GM12801 (cell line): Measurements from ENCODE around the gene RIPPLY1.

ENCODE experiments used
- CTCF ChIP-seq: IDR thresholded peaks from one replicate; pipeline ENCODE4 v1.5.1; 2011; ENCODE audit warnings: control low read depth; ENCODE audit not compliant: insufficient read length; ENCODE audit errors: extremely low read depth

Gene RIPPLY1

GRCh38 chrX:106899841-106900240 is 3.3 kb downstream of the RIPPLY1 start:
- no peak for TF ChIP-seq CTCF

GRCh38 chrX:106899276-106899675 is 3.9 kb downstream of the RIPPLY1 start:
- TF ChIP-seq CTCF = no peak

- TF ChIP-seq CTCF = no peak
Measured at GRCh38 chrX:106898462-106898861, 4.7 kb downstream of the RIPPLY1 start.

DNA sequence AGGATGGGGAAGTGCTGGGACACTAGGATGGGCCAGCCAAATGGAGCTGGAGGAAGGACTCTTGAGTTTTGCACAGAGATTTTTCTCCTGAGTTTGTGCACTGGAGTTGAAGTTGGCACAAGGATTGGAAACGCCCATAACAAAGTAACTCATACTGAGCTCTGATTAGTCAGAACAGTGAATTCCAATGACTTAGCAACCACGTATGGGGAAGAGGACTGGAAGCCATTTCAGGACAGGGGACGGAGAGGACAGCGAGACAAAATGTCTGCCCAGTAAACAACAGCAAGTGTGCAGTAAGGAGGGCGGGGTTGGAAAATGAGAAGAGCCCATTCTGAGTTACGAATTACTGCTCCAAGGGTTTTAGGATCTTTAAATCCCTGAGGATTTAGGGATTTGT is 5.9 kb downstream of the RIPPLY1 start:
- no peak for TF ChIP-seq CTCF

DNA sequence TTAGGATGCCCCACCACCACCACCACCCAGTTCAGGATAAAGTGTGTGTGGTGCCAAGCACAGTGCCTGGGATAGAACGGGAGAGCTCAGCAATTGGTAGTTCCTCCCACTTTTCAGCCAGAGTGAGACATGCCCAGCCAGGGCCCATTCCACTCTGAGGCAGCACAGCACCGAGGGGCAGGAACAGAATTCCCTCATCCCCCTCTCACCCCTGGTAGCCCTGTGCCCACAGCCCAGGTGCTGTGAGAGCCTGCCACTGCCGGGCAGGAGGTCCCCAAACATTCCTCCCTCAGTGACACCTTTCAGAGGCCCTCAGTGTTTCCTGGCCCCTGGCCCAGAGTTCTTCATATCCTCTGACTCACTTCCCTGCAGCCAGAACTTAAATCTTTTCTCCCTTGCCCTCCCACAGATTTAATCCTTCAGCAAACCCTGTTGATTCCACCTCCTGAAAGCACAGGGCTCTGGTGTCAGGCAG is 8.1 kb downstream of the RIPPLY1 start:
- TF ChIP-seq CTCF = no peak

DNA sequence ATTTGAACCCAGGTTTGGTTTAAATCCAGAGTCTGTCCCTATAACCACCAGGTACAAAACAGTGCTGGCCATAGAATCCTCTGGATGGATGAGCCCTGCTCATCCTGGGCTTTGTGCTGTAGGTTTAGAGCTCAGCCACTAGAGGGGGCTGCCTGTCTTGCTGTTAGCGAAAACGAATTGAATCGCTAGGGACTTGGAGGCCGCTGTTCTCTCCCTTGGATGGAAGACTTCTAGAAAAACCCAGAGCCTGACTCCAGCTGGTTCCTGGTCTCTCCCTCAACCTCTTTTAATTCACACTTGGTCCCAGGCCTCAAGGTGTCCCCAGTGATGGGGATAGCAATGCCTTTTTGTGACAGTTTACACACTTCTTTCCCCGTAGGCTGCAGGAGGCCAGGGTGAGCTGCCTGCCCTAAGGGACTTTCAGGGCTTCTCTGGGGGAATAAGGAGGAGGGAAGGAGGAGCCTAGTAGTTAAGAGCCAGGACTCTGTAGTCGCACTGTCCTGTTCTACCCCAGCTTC is 8.7 kb downstream of the RIPPLY1 start:
- TF ChIP-seq CTCF = no peak

GRCh38 chrX:106891762-106892460 is 11.2 kb downstream of the RIPPLY1 start:
- no peak for TF ChIP-seq CTCF
